ENCODE data around the gene KCNK16. TPM values are rescaled to one million over a fixed set of nuclear protein-coding genes. Genes with fewer than 3 reads are reported as not detected.

KCNK16 gene
- total RNA-seq, 1 donor from 2014 or later: not detected

DNA sequence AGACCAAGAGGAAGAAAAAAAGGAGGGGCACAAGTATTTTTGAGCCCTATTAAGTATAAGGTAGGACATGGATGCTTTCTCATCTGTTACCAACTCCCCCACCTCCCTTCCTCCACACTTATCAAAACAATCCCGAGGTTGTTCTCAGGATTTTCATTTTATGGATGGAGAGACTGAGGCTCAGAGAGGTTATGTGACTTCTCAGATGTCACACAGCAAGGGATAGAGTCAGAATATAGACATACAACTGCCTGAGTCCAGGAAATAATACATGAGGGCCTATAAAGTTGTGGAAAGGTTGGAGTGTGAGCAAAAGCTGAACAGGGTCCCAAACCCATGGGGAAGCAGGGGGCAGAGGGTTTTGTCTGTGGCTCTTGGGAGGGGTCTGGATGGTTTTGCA lies 27.6 kb downstream of the KCNK16 start:
- Histone ChIP-seq H2AFZ (ENCODE audit: low read depth, low read length) (no peak overlapping the region), H3K27ac (ENCODE audit: low read depth, low read length) (no peak overlapping the region), H3K9me3 (ENCODE audit: insufficient read depth, low read depth, low read length) (no peaks in the 10 kb centered on the region), H3K4me1 (ENCODE audit: insufficient read depth, low read length) (no peaks in the 10 kb centered on the region), H3K27me3 (ENCODE audit: insufficient read depth, low read length) (no peaks in the 10 kb centered on the region), H3K9ac (ENCODE audit: low read length) (no peak overlapping the region), H4K20me1 (ENCODE audit: insufficient read depth, low read length) (no peaks in the 10 kb centered on the region), H3K79me2 (ENCODE audit: insufficient read depth, low read length) (no peaks in the 10 kb centered on the region), H3K4me3 (ENCODE audit: insufficient read depth, low read depth, low read length) (no peak overlapping the region), H3K4me2 (ENCODE audit: low read length) (no peak overlapping the region), H3K36me3 (ENCODE audit: insufficient read depth, low read length) (no peaks in the 10 kb centered on the region)
- Mint-ChIP-seq H3K27ac (ENCODE audit: unreplicated experiment) (no peak overlapping the region), H3K4me3 (ENCODE audit: unreplicated experiment) (no peak overlapping the region), H3K27me3 (ENCODE audit: low read depth, unreplicated experiment) (peaks cover 47% of the 10 kb centered on the region), H3K9me3 (ENCODE audit: unreplicated experiment) (peaks cover 8% of the 10 kb centered on the region), H3K36me3 (ENCODE audit: low read depth, unreplicated experiment) (no peaks in the 10 kb centered on the region), H3K4me1 (ENCODE audit: low read depth, unreplicated experiment) (peaks cover 12% of the 10 kb centered on the region)
- no peak for DNase-seq (ENCODE audit: low read depth)
- FAIRE-seq: no peak
- TF ChIP-seq, protein P1, sequence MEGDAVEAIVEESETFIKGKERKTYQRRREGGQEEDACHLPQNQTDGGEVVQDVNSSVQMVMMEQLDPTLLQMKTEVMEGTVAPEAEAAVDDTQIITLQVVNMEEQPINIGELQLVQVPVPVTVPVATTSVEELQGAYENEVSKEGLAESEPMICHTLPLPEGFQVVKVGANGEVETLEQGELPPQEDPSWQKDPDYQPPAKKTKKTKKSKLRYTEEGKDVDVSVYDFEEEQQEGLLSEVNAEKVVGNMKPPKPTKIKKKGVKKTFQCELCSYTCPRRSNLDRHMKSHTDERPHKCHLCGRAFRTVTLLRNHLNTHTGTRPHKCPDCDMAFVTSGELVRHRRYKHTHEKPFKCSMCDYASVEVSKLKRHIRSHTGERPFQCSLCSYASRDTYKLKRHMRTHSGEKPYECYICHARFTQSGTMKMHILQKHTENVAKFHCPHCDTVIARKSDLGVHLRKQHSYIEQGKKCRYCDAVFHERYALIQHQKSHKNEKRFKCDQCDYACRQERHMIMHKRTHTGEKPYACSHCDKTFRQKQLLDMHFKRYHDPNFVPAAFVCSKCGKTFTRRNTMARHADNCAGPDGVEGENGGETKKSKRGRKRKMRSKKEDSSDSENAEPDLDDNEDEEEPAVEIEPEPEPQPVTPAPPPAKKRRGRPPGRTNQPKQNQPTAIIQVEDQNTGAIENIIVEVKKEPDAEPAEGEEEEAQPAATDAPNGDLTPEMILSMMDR (IDR thresholded peaks at IDR 0.05; ENCODE audit: insufficient read depth, low read depth, low read length): no peak
- no peak for TF ChIP-seq EZH2 (IDR thresholded peaks at IDR 0.05; ENCODE audit: insufficient read depth, low read length)

DNA sequence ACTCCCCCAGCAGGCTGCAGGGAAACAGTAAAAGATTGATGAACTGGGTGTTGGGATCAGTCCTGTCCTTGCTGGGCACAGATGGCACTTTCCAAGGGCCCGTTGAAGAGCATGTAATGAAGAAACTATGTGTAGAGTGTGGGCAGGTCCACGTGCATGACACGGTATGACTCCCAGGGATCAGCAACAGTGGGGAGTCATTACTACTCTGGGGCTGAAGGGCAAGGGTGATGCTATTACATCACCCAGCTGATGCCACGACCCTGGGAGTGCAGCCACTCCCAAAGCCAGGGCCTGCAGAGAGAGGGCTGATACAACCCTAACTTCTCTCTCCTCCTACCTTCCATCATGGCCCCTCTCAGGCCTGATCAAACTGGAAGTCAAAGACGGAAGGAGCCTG lies 28.4 kb downstream of the KCNK16 start:
- H3K27ac Mint-ChIP-seq (ENCODE audit: unreplicated experiment): no peak overlapping the region

DNA sequence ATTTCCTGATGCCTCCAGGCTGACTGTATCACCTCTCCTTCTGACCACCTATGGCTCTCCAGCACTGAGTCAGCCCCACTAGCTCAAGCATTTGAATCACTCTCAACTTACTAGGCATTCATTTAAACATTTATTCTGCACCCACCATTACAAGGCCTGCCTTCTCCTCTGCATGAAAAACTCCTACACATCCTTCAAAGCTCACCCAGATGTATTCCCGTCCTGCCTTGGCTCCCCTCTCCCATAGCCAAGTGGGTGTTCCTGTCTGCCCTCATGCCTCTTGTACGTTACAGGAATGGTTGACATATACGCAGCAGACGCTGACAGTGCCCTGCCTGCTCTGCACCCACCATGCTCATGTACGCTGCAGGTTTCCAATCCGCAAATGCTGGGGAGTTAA lies 29.9 kb downstream of the KCNK16 start:
- Histone ChIP-seq H3K4me1 (ENCODE audit: insufficient read depth, low read length) (no peaks in the 10 kb centered on the region), H3K79me2 (ENCODE audit: insufficient read depth, low read length) (no peaks in the 10 kb centered on the region), H3K9me3 (ENCODE audit: insufficient read depth, low read depth, low read length) (no peaks in the 10 kb centered on the region), H3K4me3 (ENCODE audit: insufficient read depth, low read depth, low read length) (no peak overlapping the region), H2AFZ (ENCODE audit: low read depth, low read length) (no peak overlapping the region), H3K36me3 (ENCODE audit: insufficient read depth, low read length) (no peaks in the 10 kb centered on the region), H3K9ac (ENCODE audit: low read length) (no peak overlapping the region), H3K27me3 (ENCODE audit: insufficient read depth, low read length) (no peaks in the 10 kb centered on the region), H3K4me2 (ENCODE audit: low read length) (no peak overlapping the region), H3K27ac (ENCODE audit: low read depth, low read length) (no peak overlapping the region), H4K20me1 (ENCODE audit: insufficient read depth, low read length) (no peaks in the 10 kb centered on the region)
- Mint-ChIP-seq H3K9me3 (ENCODE audit: unreplicated experiment) (peaks cover 8% of the 10 kb centered on the region), H3K27me3 (ENCODE audit: low read depth, unreplicated experiment) (peaks cover 31% of the 10 kb centered on the region), H3K4me3 (ENCODE audit: unreplicated experiment) (no peak overlapping the region), H3K27ac (ENCODE audit: unreplicated experiment) (no peak overlapping the region), H3K36me3 (ENCODE audit: low read depth, unreplicated experiment) (no peaks in the 10 kb centered on the region), H3K4me1 (ENCODE audit: low read depth, unreplicated experiment) (peaks cover 12% of the 10 kb centered on the region)
- FAIRE-seq: no peak
- TF ChIP-seq, protein P1 (IDR thresholded peaks at IDR 0.05; ENCODE audit: insufficient read depth, low read depth, low read length): no peak
- no peak for TF ChIP-seq EZH2 (IDR thresholded peaks at IDR 0.05; ENCODE audit: insufficient read depth, low read length)
- no peak for DNase-seq (ENCODE audit: low read depth)

More for the DNA sequence above, 28.4 kb downstream of the KCNK16 start:
- Mint-ChIP-seq H3K27me3 (ENCODE audit: low read depth, unreplicated experiment) (peaks cover 41% of the 10 kb centered on the region), H3K4me1 (ENCODE audit: low read depth, unreplicated experiment) (peaks cover 12% of the 10 kb centered on the region), H3K9me3 (ENCODE audit: unreplicated experiment) (peaks cover 8% of the 10 kb centered on the region), H3K36me3 (ENCODE audit: low read depth, unreplicated experiment) (no peaks in the 10 kb centered on the region), H3K4me3 (ENCODE audit: unreplicated experiment) (no peak overlapping the region)
- Histone ChIP-seq H3K4me3 (ENCODE audit: insufficient read depth, low read depth, low read length) (no peak overlapping the region), H3K4me2 (ENCODE audit: low read length) (no peak overlapping the region), H4K20me1 (ENCODE audit: insufficient read depth, low read length) (no peaks in the 10 kb centered on the region), H3K36me3 (ENCODE audit: insufficient read depth, low read length) (no peaks in the 10 kb centered on the region), H3K4me1 (ENCODE audit: insufficient read depth, low read length) (no peaks in the 10 kb centered on the region), H2AFZ (ENCODE audit: low read depth, low read length) (no peak overlapping the region), H3K27ac (ENCODE audit: low read depth, low read length) (no peak overlapping the region), H3K27me3 (ENCODE audit: insufficient read depth, low read length) (no peaks in the 10 kb centered on the region), H3K9ac (ENCODE audit: low read length) (no peak overlapping the region), H3K9me3 (ENCODE audit: insufficient read depth, low read depth, low read length) (no peaks in the 10 kb centered on the region), H3K79me2 (ENCODE audit: insufficient read depth, low read length) (no peaks in the 10 kb centered on the region)
- no peak for TF ChIP-seq EZH2 (IDR thresholded peaks at IDR 0.05; ENCODE audit: insufficient read depth, low read length)
- TF ChIP-seq, protein P1 (IDR thresholded peaks at IDR 0.05; ENCODE audit: insufficient read depth, low read depth, low read length): no peak
- DNase-seq (ENCODE audit: low read depth) (no peak), FAIRE-seq (no peak)

Data from astrocyte (in vitro differentiated cells and primary cell).